Stimulated activated naive CD4-positive, alpha-beta T cell treated with Interleukin-2 at 50 U/mL for 16 hours (primary cell): ENCODE data around the gene MISP.

Experiments
- DNase-seq: peaks from one replicate; lab custom pipeline; 2025; lab: John Stamatoyannopoulos, UW

Gene MISP

DNA sequence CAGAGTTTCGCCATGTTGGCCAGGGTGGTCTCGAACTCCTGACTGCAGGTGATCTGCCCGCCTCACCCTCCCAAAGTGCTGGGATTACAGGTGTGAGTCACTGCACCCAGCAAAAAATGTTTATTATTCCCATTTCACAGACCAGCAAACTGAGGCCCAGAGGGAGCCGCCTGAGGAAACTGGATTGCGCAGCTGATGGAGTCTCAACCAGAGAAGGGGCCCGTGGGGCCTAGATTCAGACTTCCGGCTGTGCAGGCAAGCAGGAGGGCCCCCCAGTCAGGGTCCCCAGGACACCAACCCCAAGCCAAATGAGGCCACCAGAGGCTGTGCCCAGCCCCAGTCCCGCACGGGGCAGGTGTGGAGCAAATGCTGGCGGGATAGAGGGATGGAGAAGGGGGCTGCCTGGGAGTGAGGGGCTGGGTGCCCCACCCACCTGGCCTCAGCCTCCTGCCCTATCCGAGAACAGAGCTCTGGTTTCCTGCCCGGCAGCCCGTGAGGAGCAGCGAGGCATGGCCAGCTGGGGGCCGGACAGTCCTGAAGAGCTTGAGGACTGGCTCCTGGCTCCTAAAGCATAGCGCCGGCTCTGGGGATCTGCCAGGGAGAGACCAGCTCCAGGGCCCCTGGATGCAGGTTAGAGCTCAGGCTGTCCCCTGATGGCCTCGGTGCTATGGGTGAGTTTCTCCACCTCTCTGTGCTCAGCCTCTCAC, 22.0 kb downstream of the MISP start:
- no peak for DNase-seq

- DNase-seq: no peak
These were observed 25.6 kb downstream of the MISP start for GRCh38 chr19:776549-776948.

DNA sequence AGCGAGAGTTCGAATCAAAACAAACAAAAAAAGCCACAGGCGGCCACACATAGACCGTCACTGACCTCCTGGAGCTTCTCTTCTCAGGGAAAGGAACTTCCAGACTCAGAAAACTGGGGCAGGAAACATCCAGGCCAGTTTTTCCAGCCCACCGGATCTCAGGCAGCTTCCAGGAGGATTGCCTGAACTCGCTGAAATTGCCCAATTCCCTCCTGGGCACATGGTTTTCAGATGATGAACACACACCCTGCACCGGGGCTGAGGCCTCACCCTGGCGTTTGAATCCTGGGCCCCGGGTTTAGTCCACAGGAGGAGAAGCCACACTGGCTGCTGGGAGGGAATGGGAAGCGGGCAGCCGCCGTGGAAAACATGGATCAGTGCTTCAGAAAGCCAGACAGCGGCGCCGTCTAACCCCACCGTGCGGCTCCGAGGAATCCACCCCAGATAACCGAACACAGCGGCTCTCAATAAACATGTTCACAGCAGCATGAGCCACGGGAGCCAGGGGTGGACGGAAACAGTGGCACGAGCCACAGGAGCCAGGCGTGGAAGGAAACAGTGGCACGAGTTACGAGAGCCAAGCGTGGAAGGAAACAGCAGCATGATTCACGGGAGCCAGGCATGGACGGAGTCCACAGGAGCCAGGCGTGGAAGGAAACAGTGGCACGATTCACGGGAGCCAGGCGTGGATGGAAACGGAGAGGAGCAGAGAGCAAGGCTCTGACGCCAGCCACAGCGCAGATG, 28.2 kb downstream of the MISP start:
- DNase-seq: no peak

DNA sequence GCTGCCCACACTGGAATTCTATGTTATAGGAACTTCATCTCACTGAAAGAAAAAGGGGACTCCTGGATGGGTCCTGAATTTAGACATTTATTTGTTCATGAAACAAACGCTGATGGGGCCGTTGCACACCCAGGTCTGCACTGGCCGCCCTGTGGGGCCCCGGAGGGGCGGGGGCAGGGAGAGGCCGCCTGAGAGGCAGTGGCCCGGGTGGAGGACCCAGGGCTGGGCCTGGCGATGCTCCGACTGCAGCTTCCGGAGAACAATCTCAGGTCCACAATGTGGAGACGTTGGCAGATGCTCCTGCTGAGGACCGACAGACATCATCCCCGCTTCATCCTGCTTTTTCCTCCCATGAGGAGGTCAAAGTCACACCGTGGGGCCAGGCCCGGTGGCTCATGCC, 30.0 kb downstream of the MISP start:
- DNase-seq: no peak

DNA sequence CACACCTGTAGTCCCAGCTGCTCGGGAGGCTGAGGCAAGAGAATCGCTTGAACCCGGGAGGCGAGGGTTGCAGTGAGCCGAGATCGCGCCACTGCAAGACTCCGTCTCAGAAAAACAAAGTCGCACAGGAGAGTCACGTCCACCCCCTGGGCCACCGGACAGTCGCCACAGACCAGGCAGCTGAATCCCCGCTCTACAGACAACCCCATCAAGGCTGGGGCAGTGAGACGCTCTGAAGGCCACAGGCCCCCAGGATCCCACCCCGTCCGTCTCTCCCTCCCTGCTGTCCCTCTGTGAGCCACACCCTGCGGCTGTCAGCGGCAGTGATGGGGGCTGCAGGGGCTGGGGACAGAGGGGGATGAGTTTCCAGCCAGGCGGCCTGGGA, 30.9 kb downstream of the MISP start:
- no peak for DNase-seq

DNA sequence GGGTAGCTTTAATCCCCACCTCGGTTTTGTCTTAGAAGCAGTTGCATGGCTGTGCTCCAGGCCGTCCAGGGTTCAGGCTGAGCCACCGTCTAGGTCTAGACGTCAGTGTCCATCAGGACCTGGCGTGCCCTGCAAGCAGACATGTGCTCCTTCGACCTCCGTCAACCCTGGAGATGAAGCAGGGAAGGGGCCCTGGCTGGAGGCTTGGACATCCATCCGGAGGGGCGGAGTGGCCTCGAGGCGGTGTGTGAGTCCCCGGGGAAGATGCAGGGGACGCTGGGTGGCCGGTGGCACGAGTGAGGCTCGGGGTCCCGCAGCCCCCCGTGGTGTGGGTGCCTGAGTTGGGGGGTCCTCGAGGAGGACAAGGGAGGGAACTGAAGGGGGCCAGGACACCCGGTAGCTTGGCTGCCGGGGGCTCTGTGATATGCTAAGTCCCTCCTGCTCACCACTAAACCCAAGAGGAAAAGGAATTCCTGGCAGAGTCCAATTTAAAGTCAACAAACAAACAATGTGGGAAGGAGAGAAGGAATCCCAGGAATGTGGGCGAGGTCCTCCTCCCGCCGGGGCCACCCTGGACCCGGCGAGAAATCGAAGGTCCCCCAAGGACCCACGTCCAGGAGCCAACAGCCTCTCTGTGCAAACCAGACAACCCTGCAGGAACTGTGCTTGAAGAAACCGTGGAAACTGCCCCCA, 31.4 kb downstream of the MISP start:
- no peak for DNase-seq

GRCh38 chr19:782878-783668, 32.2 kb downstream of the MISP start:
- DNase-seq: no peak

DNA sequence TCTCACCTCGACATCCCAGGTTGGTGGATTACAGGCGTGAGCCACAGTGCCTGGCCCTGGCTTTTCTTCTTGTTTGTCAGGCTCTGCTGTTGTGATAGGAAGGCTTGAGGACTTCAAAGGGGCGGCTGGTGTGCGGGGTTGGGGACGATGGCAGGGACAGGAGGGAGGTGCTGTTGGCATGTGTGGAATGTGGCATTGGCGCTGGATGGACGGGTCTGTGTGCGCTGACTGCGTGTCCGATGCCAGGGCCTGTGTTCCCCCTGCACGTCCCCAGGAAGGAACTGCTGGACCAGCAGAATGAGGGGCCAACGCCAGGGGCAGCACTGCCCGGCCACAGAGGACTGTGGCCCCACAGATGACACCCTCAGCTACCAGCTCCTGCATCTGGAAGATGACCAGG, 33.6 kb downstream of the MISP start:
- no peak for DNase-seq

DNA sequence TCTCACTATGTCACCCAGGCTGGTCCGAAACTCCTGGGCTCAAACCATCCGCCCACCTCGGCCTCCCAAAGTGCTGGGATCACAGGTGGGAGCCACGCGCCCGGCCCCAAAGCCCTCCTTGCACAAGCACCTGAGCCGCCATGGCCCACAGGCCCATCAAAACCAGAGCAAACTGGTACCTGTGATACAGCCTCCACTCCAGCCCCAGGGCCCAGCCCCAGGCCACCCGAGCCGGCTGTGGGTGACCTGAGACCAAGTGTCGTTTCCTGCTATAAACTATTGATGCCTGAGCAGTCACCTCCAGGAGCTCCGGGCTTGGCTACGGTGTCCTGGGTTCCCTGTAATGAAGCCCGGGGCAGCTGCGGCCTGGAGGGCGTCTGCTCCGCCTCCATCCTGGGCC, 36.6 kb downstream of the MISP start:
- no peak for DNase-seq

DNA sequence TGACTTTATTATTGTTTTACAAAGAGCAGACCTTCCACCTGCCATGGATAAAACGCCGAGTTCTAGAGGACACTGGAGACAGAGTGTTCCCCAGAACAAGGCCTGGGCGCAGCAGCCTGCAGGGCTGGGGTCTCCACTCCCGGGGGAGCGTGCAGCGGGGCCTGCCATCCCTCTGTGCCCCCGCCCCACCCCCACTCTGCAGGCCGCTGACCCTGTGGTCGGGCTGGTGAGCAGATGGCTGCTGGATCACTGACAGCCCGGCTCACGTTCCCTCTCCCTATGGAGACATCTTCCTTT, 37.7 kb downstream of the MISP start:
- DNase-seq: no peak

DNA sequence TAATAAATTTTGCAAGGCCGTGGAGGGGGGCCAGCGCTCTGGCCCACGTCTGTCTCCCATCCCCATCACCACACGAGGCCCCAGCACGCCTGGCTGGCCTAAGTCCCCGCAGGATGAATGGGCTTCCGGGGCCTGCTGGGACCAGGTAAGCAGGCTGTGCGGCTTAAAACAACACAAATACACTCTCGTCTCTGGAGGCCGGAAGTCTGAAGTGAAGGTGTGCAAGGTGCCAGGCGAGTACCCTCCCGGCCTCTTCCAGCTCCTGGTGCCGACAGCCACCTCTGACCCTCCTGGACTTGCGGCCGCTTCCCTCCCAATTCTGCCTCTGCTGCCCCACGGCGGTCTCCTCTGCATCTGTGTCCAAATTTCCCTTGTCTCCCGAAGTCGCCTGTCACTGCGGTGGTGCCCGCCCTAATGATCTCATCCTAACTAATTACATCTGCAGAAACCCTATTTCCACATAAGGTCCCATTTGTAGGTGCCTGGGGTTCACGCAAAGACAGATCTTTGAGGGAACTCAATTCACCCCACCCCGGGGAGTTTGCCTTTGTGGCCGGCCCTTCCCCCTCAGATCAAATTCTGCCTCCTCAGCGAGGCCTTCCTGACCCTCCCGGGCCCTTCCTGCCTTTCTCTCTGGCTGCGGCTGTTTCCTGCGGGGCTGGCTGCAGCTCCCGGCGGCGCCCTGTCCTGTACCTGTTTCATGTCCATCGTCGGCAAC, 38.2 kb downstream of the MISP start:
- no peak for DNase-seq

- no peak for DNase-seq
These were observed 38.8 kb downstream of the MISP start for GRCh38 chr19:789701-790060.

DNA sequence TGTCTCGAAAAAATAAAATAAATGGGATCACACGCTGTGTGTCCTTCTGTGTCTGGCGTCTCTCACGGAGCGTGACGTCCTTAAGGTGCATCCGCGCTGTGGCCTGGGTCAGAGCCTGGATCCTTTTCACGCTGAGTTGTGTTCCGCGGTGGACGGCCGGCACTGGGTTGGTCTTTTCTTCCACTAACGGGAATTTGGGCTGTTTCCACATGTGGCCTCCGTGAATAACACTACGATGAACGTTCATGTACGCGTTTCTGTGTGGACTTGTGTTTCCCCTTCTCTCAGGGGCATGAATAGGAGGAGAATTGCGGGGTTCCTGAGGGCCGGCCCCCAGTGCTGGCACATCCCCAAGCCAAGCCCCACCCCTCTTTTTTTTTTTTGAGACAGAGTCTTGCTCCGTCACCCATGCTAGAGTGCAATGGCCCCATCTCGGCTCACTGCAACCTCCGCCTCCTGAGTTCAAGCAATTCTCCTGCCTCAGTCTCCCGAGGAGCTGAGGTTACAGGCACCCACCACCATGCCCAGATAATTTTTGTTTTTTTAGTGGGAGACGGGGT, 40.2 kb downstream of the MISP start:
- DNase-seq: no peak

DNA sequence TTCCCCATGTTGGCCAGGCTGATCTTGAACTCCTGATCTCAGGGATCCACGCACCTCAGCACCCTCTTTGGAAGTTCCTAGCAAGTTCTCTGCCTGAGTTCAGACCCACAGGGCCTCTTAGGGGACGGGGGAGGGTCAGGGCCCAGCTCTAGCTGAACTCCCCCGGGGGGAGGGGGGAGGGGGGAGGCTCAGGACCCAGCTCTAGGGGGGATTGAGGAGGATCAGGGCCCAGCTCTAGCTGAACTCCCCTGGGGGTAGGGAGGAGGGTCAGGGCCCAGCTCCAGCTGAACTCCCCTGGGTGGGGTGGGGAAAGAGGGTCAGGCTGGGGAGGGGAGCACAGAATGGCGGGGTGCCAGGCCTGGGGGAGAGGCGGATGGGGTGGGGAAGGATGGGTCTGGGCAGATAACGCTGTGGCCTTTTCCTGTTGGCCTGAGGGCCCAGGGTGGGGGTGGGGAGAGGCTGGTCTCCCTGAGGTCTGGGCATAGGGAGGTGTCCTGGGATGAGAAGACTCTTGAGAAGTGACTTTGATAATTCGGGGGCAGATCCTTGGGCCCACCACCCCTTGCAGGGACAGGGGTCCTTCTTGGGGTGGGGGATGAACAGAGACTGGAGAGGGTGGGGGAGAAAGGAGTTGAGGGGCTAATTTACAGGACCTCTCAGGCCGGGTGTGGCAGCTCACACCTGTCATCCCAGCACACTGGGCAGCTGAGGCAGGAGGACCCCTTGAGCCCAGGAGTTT, 40.8 kb downstream of the MISP start:
- DNase-seq: no peak

DNA sequence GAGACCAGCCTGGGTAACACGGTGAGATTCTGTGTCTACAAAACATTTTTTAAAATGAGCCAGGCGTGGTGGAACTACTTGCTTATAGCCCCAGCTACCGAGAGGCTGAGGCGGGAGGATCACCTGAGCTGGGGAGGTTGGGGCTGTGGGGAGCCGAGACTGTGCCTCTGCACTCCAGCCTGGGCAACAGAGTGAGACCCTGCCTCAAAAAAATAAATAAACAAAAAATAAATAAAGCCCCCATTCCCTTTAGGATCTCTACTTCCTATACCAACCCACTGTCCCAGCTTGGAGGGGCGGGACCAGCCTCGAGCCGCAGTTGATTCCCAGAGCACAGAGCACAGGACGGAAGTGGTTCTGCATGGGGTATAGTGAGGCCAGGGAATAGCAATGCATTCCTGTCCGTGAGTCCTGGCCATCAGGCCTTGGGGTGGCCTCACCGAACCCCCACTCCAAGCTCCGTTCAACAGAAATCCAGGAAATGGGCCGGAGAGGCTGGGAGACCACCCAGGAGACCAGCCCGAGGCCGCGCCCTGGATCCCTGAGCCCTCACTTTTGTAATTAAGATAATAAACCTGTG, 41.5 kb downstream of the MISP start:
- no peak for DNase-seq

- no peak for DNase-seq
These were observed 42.9 kb downstream of the MISP start for GRCh38 chr19:793806-794205.

DNA sequence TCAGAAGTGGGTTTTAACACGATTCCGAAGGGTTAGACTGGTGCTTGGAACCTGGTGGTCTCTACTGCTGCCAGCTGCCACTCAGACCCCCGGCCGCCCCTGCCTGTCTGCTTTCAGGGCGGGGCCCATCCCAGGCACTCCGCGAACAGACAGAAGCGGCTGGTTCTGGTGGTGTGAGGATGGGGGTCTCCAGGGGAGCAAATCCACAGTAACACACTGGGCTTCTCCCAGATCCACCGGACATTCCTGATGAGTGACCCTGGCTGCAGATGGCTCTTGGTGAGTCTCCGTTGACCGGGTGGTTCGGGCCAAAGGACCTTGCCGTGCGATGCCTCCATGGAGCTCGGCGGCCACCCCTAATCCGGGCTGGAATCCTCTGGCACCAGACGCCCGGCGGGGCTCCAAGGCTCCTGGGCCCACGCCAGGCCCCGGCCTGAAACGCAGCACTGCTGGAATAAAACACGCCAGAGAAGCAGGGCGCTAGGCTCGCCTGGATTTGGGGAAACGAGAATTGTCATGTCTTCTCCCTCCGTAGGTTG, 44.2 kb downstream of the MISP start:
- DNase-seq: no peak

DNA sequence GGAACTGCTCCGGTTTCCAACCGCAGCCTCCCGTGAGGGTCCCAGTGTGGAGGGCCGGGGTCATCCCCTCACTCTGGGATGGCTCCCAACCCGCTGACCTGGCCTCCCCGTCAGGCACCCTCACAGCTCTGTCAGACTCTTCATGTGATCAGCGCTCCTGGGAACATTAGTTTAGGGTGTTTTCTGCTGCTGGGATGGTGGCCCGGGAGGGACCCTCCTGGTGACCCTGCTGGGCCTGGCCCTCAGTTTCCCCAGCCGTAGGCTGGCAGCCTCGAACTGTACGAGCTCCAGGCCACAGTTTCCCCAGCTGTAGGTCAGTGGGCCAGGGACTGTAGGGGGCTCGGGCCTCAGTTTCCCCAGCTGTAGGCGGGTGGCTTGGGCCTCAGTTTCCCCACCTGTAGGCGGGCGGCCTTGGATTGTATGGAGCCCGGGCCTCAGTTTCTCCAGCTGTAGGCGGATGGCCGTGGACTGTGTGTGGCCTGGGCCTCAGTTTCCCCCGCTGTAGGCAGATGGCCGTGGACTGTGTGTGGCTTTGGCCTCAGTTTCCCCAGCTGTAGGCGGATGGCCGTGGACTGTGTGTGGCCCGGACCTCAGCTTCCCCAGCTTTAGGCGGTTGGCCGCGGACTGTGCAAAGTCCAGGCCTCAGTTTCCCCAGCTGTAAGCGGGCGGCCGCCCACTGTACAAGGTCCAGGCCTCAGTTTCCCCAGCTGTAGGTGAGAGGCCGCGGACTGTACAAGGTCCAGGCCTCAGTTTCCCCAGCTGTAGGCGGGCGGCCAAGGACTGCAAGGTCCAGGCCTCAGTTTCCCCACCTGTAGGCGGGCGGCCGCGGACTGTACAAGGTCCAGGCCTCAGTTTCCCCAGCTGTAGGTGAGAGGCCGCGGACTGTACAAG, 45.0 kb downstream of the MISP start:
- no peak for DNase-seq
